Activated naive CD8-positive, alpha-beta T cell treated with anti-CD3 and anti-CD28 coated beads for 36 hours (primary cell): ENCODE measurements around the gene ADM2. TPM values are rescaled to one million over a fixed set of nuclear protein-coding genes. Genes with fewer than 3 reads are reported as not detected.
"Not testable (repeated sequence)": the region's sequence is repeated elsewhere in the genome, so short reads cannot be mapped to it uniquely, and the experiment has no call there.

Experiments
- DNase-seq: peaks from one replicate; pipeline ENCODE4 v3.0.0; 2021
- H3K27ac Mint-ChIP-seq: one replicate; pipeline ENCODE4 v1.8.0; 2022; ENCODE audit warnings: mild to moderate bottlenecking, moderate library complexity, mixed read lengths
- H3K27me3 Mint-ChIP-seq: one replicate; pipeline ENCODE4 v1.8.0; 2022; ENCODE audit warnings: mild to moderate bottlenecking, mixed read lengths
- H3K36me3 Mint-ChIP-seq: one replicate; pipeline ENCODE4 v1.8.0; 2021; ENCODE audit warnings: mild to moderate bottlenecking, mixed read lengths
- H3K4me1 Mint-ChIP-seq: one replicate; pipeline ENCODE4 v1.8.0; 2021; ENCODE audit warnings: mixed read lengths
- H3K4me3 Mint-ChIP-seq: one replicate; pipeline ENCODE4 v1.8.0; 2022; ENCODE audit warnings: mild to moderate bottlenecking, moderate library complexity, mixed read lengths
- H3K9me3 Mint-ChIP-seq: one replicate; pipeline ENCODE4 v1.8.0; 2022; ENCODE audit warnings: mixed read lengths
- total RNA-seq, 2 experiments: library from RNA; stranded (reverse); gene quantifications; one replicate each; pipeline ENCODE4 v1.2.3, GENCODE V29; 2021

The ADM2 gene
- total RNA-seq, 2 experiments from 2014 or later: 6.7 to 7.5 TPM

GRCh38 chr22:50517495-50518260, 36.3 kb downstream of the ADM2 start:
- Mint-ChIP-seq H3K4me1 (peaks cover 6% of the 10 kb centered on the region), H3K27me3 (no peaks in the 10 kb centered on the region), H3K4me3 (no peak overlapping the region), H3K27ac (no peak overlapping the region), H3K36me3 (peaks cover 22% of the 10 kb centered on the region), H3K9me3 (no peaks in the 10 kb centered on the region)
- DNase-seq: no peak

GRCh38 chr22:50518606-50519005, 37.3 kb downstream of the ADM2 start:
- Mint-ChIP-seq H3K27ac (no peak overlapping the region), H3K27me3 (no peaks in the 10 kb centered on the region), H3K4me1 (peaks cover 7% of the 10 kb centered on the region), H3K4me3 (no peak overlapping the region), H3K36me3 (peaks cover 25% of the 10 kb centered on the region), H3K9me3 (no peaks in the 10 kb centered on the region)
- DNase-seq: no peak

GRCh38 chr22:50519151-50519550, 37.8 kb downstream of the ADM2 start:
- Mint-ChIP-seq H3K36me3 (peaks cover 21% of the 10 kb centered on the region), H3K9me3 (no peaks in the 10 kb centered on the region)

GRCh38 chr22:50520184-50520583, 38.8 kb downstream of the ADM2 start:
- not testable (repeated sequence) for H3K27me3 Mint-ChIP-seq, DNase-seq, H3K27ac Mint-ChIP-seq, H3K9me3 Mint-ChIP-seq, H3K4me3 Mint-ChIP-seq
- Mint-ChIP-seq H3K4me1 (peaks cover 12% of the 10 kb centered on the region), H3K36me3 (peaks cover 24% of the 10 kb centered on the region)

More at GRCh38 chr22:50519151-50519550, 37.8 kb downstream of the ADM2 start:
- Mint-ChIP-seq H3K27me3 (no peaks in the 10 kb centered on the region), H3K4me1 (peaks cover 7% of the 10 kb centered on the region), H3K4me3 (no peak overlapping the region), H3K27ac (no peak overlapping the region)
- DNase-seq: no peak

DNA sequence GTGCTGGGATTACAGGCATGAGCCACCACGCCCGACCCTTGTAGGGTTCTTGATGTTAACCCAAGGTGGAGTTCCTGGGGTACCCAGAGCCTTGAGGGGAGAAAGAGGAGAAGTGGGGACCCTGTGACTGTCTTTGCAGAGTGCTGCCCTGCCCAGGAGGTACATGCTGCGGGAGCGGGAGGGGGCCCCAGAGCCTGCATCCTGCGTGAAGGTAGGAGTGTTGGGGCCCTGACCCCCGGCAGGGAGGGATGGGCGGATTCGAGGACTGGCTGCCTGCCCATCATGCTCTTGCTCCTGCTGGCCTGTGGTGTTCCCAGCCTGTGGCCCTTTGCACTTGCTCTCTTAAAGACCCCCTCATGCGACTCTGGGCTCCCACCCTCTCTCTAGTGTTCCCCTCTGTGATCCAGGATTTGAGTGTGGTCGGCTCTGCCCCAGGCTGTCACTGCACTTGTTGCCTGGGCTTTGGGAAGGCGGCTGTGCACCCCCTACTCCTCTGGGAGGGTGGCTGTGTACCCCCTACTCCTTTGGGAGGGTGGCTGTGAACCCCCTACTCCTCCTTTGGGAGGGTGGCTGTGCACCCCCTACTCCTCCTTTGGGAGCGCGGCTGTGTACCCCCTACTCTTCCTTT, 39.6 kb downstream of the ADM2 start:
- H3K27ac Mint-ChIP-seq: no peak overlapping the region
- peaks cover 9% of the 10 kb centered on the region for H3K4me1 Mint-ChIP-seq
- H3K4me3 Mint-ChIP-seq: no peak overlapping the region
- no peaks in the 10 kb centered on the region for H3K9me3 Mint-ChIP-seq
- no peak for DNase-seq
- peaks cover 24% of the 10 kb centered on the region for H3K36me3 Mint-ChIP-seq
- H3K27me3 Mint-ChIP-seq: peaks cover 8% of the 10 kb centered on the region

DNA sequence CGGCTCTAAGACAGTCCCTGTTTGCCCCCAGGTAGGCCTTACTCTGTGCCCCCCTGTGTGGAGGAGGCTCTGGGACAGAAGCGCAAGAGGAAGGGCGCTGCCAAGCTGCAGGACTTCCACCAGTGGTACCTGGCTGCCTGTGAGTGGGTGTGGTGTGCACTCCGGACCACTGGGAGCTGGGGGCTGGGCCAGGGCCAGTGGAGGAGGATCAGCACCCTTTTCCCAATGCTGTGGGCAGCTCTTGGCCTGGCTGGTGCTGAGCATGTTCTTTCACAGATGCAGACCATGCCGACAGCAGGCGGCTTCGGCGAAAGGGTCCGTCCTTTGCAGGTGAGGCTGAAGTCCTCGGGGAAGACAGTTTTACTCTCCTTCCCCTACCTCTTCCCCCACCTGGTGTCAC, 40.4 kb downstream of the ADM2 start:
- H3K4me3 Mint-ChIP-seq: no peak overlapping the region
- DNase-seq: no peak
- peaks cover 25% of the 10 kb centered on the region for H3K36me3 Mint-ChIP-seq
- H3K4me1 Mint-ChIP-seq: peaks cover 9% of the 10 kb centered on the region
- H3K27ac Mint-ChIP-seq: no peak overlapping the region
- H3K9me3 Mint-ChIP-seq: no peaks in the 10 kb centered on the region
- peaks cover 8% of the 10 kb centered on the region for H3K27me3 Mint-ChIP-seq

GRCh38 chr22:50522208-50522805, 41.0 kb downstream of the ADM2 start:
- H3K36me3 Mint-ChIP-seq: peaks cover 30% of the 10 kb centered on the region
- H3K27me3 Mint-ChIP-seq: peaks cover 8% of the 10 kb centered on the region
- H3K4me3 Mint-ChIP-seq: no peak overlapping the region
- DNase-seq: no peak
- peaks cover 15% of the 10 kb centered on the region for H3K4me1 Mint-ChIP-seq
- no peak overlapping the region for H3K27ac Mint-ChIP-seq
- H3K9me3 Mint-ChIP-seq: no peaks in the 10 kb centered on the region

DNA sequence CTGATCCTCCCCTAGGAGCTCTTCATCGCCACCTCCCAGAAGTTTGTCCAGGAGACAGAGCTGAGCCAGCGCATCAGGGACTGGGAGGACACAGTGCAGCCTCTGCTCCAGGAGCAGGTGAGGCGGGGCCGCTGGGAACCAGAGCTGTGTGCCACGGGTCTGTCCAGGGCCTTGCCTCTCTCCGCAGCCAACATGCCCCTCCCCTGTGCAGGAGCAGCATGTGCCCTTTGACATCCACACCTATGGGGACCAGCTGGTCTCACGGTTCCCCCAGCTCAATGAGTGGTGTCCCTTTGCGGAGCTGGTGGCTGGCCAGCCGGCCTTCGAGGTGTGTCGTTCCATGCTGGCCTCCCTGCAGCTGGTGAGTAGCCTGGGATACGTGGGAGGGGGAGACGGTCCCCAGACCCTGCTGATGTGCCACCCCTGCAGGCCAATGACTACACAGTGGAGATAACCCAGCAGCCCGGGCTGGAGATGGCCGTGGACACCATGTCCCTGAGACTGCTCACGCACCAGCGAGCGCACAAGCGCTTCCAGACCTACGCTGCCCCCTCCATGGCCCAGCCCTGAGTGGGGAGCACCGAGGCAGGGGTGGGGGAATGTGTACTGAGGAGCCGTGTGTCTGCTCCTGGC, 41.6 kb downstream of the ADM2 start:
- no peak overlapping the region for H3K27ac Mint-ChIP-seq
- H3K9me3 Mint-ChIP-seq: no peaks in the 10 kb centered on the region
- peaks cover 36% of the 10 kb centered on the region for H3K36me3 Mint-ChIP-seq
- peak overlapping the region; percentile 97 for H3K4me3 Mint-ChIP-seq
- DNase-seq: no peak
- H3K4me1 Mint-ChIP-seq: peaks cover 21% of the 10 kb centered on the region
- peaks cover 8% of the 10 kb centered on the region for H3K27me3 Mint-ChIP-seq

GRCh38 chr22:50523458-50523805, 42.1 kb downstream of the ADM2 start:
- DNase-seq: no peak
- Mint-ChIP-seq H3K9me3 (no peaks in the 10 kb centered on the region), H3K27me3 (peaks cover 8% of the 10 kb centered on the region), H3K27ac (peak overlapping the region; percentile 45), H3K36me3 (peaks cover 41% of the 10 kb centered on the region), H3K4me3 (peak overlapping the region; percentile 97), H3K4me1 (peaks cover 26% of the 10 kb centered on the region)

DNA sequence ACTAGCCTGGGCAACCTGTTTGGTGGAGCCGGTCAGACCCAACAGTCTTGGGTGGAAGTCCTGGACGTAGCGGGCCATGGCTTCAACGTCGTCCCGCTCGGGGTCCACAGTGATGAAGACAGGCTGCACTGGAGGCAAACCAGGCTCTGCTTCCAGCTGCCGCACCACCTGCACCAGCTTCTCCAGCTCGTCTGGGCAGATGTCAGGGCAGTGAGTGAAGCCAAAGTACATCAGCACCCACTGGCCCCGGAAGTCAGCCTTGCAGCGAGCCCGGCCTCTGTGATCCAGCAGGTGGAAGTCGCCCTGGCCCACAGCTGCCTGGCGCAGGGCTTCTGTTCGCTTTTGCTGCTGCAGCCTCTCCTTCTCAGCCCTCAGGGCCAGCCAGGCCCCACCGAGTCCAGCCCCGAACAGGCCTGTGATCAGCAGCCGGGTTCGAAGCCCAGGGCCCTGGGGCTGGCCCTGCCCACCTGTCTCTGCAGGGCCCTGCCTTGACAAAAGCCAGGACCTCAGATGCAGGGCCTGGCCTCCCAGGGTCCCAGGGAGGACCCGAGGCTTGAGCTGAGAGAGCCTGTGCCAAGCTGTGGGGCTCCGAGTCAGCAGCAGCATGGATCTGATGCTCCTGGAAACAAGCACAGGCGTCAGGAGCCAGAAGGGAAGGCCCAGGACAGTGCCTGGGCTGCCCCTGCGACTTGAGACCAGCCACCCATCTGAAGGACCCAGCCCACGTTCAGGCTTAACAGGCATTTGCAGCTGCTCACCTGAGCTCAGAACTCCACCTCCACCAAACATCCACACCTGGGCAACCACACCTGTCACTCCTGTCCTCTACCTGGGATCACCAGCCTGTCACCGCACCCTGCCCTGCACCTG, 42.7 kb downstream of the ADM2 start:
- peak overlapping the region; percentile 92 for H3K27ac Mint-ChIP-seq
- no peaks in the 10 kb centered on the region for H3K9me3 Mint-ChIP-seq
- H3K36me3 Mint-ChIP-seq: peaks cover 46% of the 10 kb centered on the region
- peaks cover 32% of the 10 kb centered on the region for H3K4me1 Mint-ChIP-seq
- H3K4me3 Mint-ChIP-seq: peak overlapping the region; percentile 97
- DNase-seq: no peak
- H3K27me3 Mint-ChIP-seq: peaks cover 8% of the 10 kb centered on the region

DNA sequence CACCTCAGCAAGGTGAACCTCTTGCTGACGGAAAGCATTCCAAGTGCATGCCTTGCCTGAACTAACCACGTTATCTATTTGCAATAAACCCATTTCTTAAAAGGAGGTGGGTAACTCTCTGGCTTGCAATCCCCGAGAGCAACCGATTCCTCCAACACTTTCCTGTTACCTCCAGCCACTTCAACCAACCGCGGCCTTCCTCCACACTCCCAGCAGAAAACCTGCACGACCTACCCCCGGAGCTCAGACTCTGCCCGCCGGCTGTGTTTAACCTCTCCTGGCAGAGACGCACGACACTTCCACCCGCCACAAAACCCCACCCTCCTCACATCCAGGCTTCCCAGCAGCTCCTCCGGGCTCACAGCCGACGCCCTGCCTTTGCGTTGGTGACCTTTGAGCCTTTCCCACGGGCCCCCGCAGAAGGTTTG, 43.3 kb downstream of the ADM2 start:
- Mint-ChIP-seq H3K4me1 (peaks cover 32% of the 10 kb centered on the region), H3K27ac (peak overlapping the region; percentile 92), H3K36me3 (peaks cover 43% of the 10 kb centered on the region), H3K27me3 (peaks cover 8% of the 10 kb centered on the region), H3K4me3 (peak overlapping the region; percentile 97), H3K9me3 (no peaks in the 10 kb centered on the region)
- DNase-seq: no peak

DNA sequence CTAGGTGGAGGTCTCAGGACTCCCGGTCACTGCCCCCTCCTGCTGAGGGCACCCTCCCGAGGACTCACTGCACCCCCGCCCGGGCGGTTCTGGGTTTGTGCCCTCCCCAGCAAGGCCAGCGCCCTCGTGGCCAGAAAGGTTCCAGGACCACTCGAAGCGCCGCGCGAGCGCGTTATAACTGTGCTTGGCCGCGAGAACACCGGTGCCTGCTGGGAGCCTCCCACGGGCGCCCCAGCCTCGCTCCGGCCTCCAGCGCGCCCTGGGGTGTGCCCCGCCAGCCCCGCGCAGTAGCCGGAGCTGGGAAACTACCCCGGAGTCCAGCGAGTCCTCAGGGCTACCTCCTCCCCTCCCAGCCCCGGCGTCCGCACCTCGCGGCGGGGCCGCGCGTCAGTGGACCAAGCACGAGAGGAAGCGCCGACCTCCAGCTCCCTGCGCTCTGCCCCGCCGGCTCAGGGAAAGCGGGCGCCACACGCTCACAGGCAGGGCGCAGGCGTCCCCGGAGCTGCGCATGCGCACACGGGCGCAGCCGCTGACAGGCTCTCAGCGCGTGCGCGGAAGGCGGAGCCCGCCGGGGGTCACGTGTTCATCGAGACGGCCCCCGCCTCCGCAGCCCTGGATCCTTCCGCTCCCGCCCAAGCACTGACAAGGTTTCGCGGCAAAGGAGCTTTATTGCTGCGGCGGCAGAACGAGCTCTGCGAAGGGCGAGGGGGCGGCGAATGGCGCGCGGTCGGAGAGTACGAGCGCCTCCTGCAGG, 43.9 kb downstream of the ADM2 start, which contains the start of gene SCO2:
Gene SCO2 (minus strand): TSS at position 495 of the 754 bp plus-strand sequence. CDS start 1,187 bp downstream, outside the sequence.
- Mint-ChIP-seq H3K9me3 (no peaks in the 10 kb centered on the region), H3K27me3 (peaks cover 8% of the 10 kb centered on the region)

GRCh38 chr22:50525858-50526107, 44.4 kb downstream of the ADM2 start:
- Mint-ChIP-seq H3K36me3 (peaks cover 39% of the 10 kb centered on the region), H3K4me3 (peak overlapping the region; percentile 97), H3K9me3 (no peaks in the 10 kb centered on the region), H3K27me3 (peaks cover 12% of the 10 kb centered on the region), H3K27ac (peak overlapping the region; percentile 92), H3K4me1 (peaks cover 32% of the 10 kb centered on the region)
- DNase-seq: no peak

More for the DNA sequence above, 43.9 kb downstream of the ADM2 start, which contains the start of gene SCO2:
- Mint-ChIP-seq H3K4me3 (peak within 1 kb of the TSS; percentile 97), H3K4me1 (peaks cover 32% of the 10 kb centered on the region), H3K27ac (peak within 1 kb of the TSS; percentile 92), H3K36me3 (peaks cover 39% of the 10 kb centered on the region)
- DNase-seq: peak; percentile 99
